OCI-LY3 (cell line): Measurements from ENCODE around the gene DCUN1D2.

Source experiments
- CTCF ChIP-seq: fragments of 200-600, 300-600 bp; sonication (generic); IDR thresholded peaks from 2 replicates; pipeline ENCODE4 v1.5.1; 2014; ENCODE audit warnings: antibody characterized with exemption, low read length, low read depth
- EZH2phosphoT487 ChIP-seq: fragments of 200-600 bp; shearing (Covaris generic); IDR thresholded peaks from 2 replicates; pipeline ENCODE4 v1.6.1; 2018; ENCODE audit warnings: antibody characterized with exemption, mixed run types, low read depth

DNA sequence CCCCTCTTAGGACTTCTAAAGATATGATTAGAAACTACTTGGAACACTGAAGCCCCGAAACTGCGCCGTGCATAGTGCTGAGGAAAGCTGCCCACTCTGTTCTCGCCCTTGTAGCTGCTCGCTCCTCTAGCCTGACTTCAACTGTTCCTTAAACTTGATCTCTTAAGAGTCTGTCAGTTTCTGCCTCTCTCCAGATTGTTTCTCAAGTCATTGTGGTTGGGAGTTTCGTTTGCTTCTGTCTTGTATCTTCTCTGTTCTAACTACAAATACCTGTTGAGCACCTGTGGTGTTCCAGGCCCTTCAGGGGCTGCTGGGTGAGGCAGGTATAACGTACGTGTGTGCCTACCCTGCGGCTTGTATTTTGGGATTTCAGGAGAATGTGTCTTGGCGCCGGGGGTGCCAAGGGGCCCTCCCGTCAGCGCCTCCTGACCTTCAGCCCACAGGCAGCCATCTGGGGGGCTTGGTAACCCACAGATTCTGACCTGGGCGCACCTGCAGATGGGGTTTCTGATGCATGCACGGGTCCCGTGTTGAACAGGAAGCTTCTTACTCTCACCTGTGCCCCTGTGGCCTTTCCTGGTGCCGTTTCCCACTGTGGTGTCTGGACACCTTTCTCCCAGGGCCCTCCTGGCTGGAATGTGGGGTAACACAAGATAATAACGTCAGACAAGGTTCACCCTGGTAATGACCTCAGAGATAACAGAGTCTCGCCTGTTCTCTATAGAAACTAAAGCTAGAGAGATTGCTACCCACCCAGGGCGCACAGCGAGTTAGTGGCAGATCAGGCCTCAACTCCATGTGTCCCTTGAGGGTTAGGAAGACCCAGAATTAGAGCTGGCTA is 17.2 kb upstream of the DCUN1D2 start:
- no peak for TF ChIP-seq CTCF
- TF ChIP-seq EZH2phosphoT487 = no peak
